Retinal pigment epithelial cell (primary cell): ENCODE measurements around the gene ATXN7L2.
"Not testable (repeated sequence)": the region's sequence is repeated elsewhere in the genome, so short reads cannot be mapped to it uniquely, and the experiment has no call there.

Experiments
- DNase-seq: peaks from one replicate; pipeline ENCODE4 v3.0.0-alpha.2; 2010; ENCODE audit warnings: low read depth
- H3K4me3 ChIP-seq: 2 replicates; pipeline ENCODE4 v1.5.1; 2011; ENCODE audit warnings: mild to moderate bottlenecking, low read length, control low read depth, moderate library complexity
- TF ChIP-seq, protein P1 (sequence below): conservative IDR thresholded peaks from 2 replicates; pipeline ENCODE4 v1.5.1; 2011; ENCODE audit warnings: low read depth, low read length, control low read depth, inconsistent platforms

The ATXN7L2 gene

GRCh38 chr1:109468061-109468460, 15.6 kb upstream of the ATXN7L2 start:
- TF ChIP-seq, protein P1, sequence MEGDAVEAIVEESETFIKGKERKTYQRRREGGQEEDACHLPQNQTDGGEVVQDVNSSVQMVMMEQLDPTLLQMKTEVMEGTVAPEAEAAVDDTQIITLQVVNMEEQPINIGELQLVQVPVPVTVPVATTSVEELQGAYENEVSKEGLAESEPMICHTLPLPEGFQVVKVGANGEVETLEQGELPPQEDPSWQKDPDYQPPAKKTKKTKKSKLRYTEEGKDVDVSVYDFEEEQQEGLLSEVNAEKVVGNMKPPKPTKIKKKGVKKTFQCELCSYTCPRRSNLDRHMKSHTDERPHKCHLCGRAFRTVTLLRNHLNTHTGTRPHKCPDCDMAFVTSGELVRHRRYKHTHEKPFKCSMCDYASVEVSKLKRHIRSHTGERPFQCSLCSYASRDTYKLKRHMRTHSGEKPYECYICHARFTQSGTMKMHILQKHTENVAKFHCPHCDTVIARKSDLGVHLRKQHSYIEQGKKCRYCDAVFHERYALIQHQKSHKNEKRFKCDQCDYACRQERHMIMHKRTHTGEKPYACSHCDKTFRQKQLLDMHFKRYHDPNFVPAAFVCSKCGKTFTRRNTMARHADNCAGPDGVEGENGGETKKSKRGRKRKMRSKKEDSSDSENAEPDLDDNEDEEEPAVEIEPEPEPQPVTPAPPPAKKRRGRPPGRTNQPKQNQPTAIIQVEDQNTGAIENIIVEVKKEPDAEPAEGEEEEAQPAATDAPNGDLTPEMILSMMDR = no peak
- no peak for DNase-seq
- no peak overlapping the region for H3K4me3 ChIP-seq

DNA sequence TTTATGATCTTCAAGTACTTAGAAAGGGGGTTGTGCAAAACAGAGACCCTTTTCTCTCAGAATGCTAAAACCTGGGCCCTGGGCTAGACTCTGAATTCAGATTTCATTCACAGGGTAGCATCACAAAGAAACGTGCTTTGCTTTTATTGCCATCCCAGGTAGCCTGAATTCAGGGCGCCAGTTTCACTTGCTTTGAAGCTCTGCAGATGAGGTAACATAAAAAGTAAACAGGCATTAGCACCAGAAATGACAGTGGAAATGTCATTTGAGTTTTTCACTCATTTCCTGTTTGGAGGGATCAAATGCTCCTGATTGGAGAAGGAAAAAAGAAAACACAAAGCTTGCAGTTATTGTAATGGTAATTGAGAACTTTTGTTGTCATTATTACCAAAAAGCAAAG, 14.8 kb upstream of the ATXN7L2 start:
- DNase-seq = no peak
- no peak overlapping the region for H3K4me3 ChIP-seq
- TF ChIP-seq, protein P1 = no peak

DNA sequence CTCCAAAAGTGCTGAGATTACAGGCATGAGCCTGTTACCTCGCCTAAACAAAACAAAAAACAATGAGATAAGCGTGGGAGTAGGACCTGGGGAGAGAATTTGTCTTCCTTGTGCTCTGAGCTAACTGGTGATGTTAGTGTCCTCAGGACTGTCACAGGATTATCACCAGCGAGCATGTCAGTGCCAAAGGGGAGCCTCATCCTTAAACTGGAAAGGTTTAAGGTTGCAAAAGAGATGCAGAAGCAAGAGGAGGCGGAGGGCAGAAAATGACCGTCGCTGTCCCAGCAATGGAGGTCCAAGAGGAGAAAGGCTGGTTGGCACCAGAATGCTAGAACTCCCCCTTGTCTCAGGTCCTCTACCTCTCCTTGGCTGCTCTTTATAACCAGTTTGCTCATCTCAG, 13.5 kb upstream of the ATXN7L2 start:
- TF ChIP-seq, protein P1 = no peak
- DNase-seq = no peak
- H3K4me3 ChIP-seq = no peak overlapping the region

GRCh38 chr1:109472779-109473178, 10.9 kb upstream of the ATXN7L2 start:
- DNase-seq = no peak
- TF ChIP-seq, protein P1 = no peak
- H3K4me3 ChIP-seq = no peak overlapping the region

GRCh38 chr1:109473284-109474057, 10.2 kb upstream of the ATXN7L2 start:
- not testable (repeated sequence) for H3K4me3 ChIP-seq, DNase-seq

DNA sequence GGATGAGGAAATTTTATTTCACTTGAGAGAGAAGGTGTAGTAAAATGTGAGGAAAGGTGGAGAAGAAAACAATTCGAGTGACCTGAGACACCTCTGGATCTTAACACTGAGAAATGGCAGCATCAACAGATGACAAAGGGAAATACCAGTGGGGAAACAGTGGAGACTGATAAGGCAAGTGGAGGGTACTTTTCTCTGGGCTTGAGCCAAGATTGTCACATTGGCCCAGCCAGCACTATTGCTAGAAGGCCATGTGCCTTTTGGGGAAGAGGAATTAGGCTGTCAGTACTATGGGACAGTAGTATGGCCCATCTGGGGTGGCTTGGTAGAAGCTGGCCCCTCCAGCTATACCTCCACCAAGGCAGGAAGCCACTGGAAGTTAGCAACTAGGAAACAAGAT, 9.0 kb upstream of the ATXN7L2 start:
- H3K4me3 ChIP-seq = no peak overlapping the region
- TF ChIP-seq, protein P1 = no peak
- DNase-seq = no peak

- TF ChIP-seq, protein P1 = no peak
- H3K4me3 ChIP-seq = no peak overlapping the region
- no peak for DNase-seq
Observed at GRCh38 chr1:109475261-109475660, 8.4 kb upstream of the ATXN7L2 start.
